ENCODE results near the gene GPATCH8.

DNA sequence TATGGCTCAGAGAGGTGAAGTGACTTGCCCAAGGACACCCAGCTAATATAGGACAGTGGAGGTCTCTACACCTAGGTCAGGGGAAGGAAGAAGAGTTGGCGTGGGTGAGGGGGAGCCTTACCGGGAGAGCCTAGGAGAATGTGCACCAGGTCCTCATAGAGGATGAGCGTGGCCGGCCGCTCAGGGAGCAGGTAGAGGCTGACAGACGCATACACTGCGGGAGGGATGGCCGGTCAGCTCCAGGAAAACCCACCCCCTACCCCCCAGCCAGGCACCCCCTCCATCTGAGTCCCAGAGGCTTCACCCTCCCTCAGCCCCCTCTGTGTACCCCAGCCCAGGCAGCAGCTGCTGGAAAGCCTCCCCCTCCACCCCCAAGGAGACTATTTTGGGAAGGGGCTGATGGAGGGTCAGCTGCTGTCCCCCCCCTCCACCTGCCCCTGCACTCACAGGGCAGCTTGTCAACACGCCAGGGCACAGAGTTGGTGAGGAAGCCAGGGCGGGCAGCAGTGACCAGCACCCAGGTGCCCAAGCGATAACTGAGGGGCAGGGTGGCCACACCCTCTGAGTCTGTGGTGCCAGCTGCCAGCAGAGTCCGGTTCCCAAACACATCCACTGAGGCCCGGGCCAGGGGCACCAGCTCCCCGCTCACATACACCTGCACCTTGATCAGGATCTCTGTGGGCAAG is 143.6 kb downstream of the GPATCH8 start:
- TF ChIP-seq CTCF (conservative IDR thresholded peaks at IDR 0.05; ENCODE audit: low read length), result no peak
- TF ChIP-seq EZH2phosphoT487 (IDR thresholded peaks at IDR 0.05; ENCODE audit: borderline replicate concordance), result no peak
